ENCODE data around the gene BCAP29.
A peak's percentile ranks its signal among the peaks of the same experiment; 100 is the strongest.
"Not testable (repeated sequence)": the region's sequence is repeated elsewhere in the genome, so short reads cannot be mapped to it uniquely, and the experiment has no call there.

The BCAP29 gene

DNA sequence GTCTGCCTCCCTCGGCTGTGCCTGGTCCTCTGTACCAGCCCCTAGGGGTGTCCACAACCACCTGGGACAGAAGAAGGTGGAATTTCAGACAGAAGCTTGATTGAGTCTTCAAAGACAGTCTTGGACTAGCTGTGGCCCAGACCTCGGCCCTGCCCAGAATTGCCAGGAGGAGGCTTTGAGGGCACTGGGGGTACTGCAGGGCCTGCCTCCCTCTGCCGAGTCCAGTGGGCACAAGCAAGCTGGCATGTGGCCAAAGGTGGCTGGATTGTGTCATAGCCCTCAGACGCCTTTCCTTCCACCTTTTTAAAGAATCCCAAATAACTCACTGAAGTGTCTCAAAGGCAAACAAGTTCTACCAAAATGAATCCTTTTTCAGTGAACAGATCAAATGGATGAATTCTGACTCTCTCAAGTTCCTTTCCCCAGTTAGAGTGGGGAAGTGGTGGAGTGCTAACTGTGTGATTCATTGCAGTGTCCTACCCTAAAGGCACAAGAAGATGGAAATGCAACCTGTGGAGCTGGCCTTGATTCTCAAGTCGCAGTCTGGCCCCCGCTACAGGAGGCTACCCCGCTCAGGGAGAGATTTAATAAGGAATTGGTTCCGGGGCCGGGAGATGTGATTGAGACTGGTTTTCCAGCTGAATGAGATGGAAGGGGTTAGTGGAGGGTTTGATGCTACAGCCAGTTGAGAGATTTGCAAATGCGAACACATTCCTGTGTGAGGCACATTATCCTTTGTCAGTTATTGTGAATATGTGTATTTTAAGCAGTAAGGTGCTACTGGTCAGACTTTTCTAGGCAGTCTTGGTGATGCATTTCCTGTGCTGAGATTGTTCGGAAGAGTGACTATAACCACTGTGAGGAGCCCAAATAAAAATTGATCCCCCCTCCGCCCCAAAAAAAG is 51.8 kb downstream of the BCAP29 start:
- TF ChIP-seq, protein P1, sequence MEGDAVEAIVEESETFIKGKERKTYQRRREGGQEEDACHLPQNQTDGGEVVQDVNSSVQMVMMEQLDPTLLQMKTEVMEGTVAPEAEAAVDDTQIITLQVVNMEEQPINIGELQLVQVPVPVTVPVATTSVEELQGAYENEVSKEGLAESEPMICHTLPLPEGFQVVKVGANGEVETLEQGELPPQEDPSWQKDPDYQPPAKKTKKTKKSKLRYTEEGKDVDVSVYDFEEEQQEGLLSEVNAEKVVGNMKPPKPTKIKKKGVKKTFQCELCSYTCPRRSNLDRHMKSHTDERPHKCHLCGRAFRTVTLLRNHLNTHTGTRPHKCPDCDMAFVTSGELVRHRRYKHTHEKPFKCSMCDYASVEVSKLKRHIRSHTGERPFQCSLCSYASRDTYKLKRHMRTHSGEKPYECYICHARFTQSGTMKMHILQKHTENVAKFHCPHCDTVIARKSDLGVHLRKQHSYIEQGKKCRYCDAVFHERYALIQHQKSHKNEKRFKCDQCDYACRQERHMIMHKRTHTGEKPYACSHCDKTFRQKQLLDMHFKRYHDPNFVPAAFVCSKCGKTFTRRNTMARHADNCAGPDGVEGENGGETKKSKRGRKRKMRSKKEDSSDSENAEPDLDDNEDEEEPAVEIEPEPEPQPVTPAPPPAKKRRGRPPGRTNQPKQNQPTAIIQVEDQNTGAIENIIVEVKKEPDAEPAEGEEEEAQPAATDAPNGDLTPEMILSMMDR (IDR thresholded peaks at IDR 0.05; ENCODE audit: insufficient read depth, low read depth, low read length, missing control alignments) = no peak
- DNase-seq (ENCODE audit: low read depth) = no peak
- no peak overlapping the region for H3K4me3 ChIP-seq (ENCODE audit: low read length)

DNA sequence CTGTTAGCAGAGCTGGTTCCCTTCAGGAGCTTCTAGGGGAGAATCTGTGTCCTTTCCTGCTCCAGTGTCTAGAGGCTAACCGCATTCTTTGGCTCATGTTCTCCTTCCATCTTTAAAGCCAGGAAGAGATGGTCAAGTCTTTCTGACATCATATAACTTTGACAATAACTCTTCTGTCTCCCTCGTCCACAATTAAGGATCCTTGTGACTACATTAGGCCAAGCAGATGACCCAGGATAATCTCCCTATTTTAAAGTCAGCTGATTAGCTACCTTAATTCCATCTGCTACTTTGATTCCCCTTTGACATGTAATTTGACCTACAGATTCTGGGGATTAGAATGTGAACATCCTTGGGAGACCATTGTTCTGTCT is 52.4 kb downstream of the BCAP29 start:
- DNase-seq (ENCODE audit: low read depth) = no peak
- TF ChIP-seq, protein P1 (IDR thresholded peaks at IDR 0.05; ENCODE audit: insufficient read depth, low read depth, low read length, missing control alignments) = no peak
- H3K4me3 ChIP-seq (ENCODE audit: low read length) = no peak overlapping the region

DNA sequence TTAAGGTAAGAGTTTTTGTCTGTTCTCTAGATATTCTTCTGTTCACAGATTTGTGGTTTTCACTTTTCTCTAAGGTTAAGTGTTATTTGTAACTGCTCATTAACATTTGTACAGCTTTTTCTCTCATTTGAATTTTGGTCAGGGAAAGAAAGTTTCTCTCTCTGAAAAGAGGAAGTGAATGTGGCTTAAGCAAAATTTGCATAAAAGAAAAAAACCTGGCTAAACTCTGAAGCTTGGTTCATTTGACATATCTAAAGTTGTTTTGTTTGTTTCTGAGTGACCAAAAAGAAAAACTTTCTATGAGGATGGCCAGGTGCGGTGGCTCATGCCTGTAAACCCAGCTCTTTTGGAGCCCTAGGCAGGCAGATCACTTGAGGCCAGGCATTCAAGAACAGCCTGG is 58.5 kb downstream of the BCAP29 start:
- TF ChIP-seq, protein P1 (IDR thresholded peaks at IDR 0.05; ENCODE audit: insufficient read depth, low read depth, low read length, missing control alignments) = no peak
- H3K4me3 ChIP-seq (ENCODE audit: low read length) = no peak overlapping the region
- DNase-seq (ENCODE audit: low read depth) = no peak

DNA sequence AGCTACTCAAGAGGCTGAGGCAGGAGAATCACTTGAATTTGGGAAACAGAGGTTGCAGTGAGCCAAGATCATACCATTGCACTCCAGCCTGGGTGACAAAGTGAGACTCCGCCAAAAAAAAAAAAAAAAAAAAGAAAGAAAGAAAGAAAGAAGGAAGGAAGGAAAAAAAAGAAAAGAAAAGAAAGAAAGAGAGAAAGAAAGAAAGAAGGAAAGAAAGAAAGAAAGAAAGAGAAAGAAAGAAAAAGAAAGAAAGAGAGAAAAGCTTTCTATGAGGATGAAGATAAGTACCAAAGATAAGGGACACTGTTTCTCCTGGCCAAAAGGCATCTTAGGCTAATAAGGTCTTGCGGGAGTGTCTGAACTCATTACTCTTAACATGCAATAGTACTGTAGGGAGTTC is 59.0 kb downstream of the BCAP29 start:
- H3K4me3 ChIP-seq (ENCODE audit: low read length) = not testable (repeated sequence)

DNA sequence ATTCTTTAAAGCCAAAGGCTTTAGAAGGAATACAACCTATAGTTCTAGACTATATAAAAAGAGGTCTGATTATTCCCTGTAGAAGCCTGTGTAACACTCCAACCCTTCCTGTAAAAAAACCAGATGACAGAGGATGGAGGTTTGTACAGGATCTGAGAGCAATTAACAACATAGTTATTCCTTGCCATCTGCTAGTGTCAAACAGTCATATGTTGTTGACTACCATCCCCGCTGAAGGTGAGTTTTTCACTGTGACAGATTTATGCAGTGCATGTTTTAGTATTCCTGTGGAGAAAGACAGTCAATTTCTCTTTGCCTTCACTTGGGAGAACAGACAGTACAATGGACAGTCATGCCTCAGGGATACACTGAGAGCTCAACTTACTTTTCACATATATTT is 61.6 kb downstream of the BCAP29 start:
- DNase-seq (ENCODE audit: low read depth) = no peak
- no peak overlapping the region for H3K4me3 ChIP-seq (ENCODE audit: low read length)
- TF ChIP-seq, protein P1 (IDR thresholded peaks at IDR 0.05; ENCODE audit: insufficient read depth, low read depth, low read length, missing control alignments) = no peak

More for the DNA sequence above, 59.0 kb downstream of the BCAP29 start:
- DNase-seq (ENCODE audit: low read depth) = not testable (repeated sequence)

DNA sequence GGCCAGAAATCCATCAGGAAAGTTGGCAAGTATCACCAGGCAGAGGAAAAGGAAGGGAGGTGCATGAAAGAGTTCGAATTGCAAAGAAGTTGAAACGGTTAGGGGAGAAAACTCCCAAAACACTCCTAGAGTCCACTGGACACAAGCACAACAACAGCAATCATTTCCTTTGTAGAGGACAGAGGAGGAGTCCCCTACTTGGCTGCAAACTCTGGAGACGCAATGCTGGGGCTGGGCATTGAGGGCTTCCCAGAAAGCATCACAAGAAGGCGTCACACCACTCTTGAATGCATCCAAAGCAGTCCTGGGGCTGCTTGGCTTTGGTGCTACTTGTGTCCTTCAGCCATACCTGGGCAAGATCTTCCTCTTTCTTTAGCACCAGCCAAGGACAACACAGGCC is 62.5 kb downstream of the BCAP29 start:
- TF ChIP-seq, protein P1 (IDR thresholded peaks at IDR 0.05; ENCODE audit: insufficient read depth, low read depth, low read length, missing control alignments) = no peak
- no peak overlapping the region for H3K4me3 ChIP-seq (ENCODE audit: low read length)
- DNase-seq (ENCODE audit: low read depth) = no peak

DNA sequence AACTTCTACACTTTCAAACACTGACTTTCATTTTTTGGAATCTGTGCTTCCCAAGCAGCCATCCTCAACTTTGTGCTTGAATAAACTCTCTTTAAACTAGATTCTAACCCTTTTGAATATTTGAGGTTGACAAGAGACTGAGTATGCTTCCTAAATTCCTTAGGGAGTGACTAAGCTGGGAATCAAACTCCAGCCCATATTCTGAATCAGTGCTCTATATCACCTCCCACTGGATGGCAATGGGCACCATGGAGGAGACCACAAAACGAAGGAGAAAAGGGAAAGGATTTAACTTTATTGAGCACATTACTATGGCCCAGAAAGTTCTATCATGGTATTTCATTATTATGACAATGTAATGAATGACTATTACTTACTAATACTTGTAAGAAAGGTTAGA is 63.4 kb downstream of the BCAP29 start:
- DNase-seq (ENCODE audit: low read depth) = peak; percentile 40
- TF ChIP-seq, protein P1 (IDR thresholded peaks at IDR 0.05; ENCODE audit: insufficient read depth, low read depth, low read length, missing control alignments) = peak; percentile 22
- H3K4me3 ChIP-seq (ENCODE audit: low read length) = no peak overlapping the region
